Measurements from ENCODE around the gene KCNMB2. TPM values are rescaled to one million over a fixed set of nuclear protein-coding genes. Genes with fewer than 3 reads are reported as not detected.

KCNMB2 gene
- total RNA-seq, 1 donor = 1.1 TPM

GRCh38 chr3:178508443-178508825 lies 27.8 kb upstream of the KCNMB2 start:
- Histone ChIP-seq H3K4me3 (ENCODE audit: insufficient read depth, low read length) (no peak overlapping the region), H3K27ac (ENCODE audit: low read depth, low read length) (no peak overlapping the region), H3K4me1 (ENCODE audit: insufficient read depth, low read length) (no peaks in the 10 kb centered on the region), H3K9me3 (ENCODE audit: low read depth, low read length) (no peaks in the 10 kb centered on the region), H2AFZ (ENCODE audit: low read length) (no peak overlapping the region), H3K27me3 (ENCODE audit: insufficient read depth, low read length) (no peaks in the 10 kb centered on the region), H3K36me3 (ENCODE audit: insufficient read depth, low read length) (no peaks in the 10 kb centered on the region), H4K20me1 (ENCODE audit: insufficient read depth, low read length) (no peaks in the 10 kb centered on the region), H3K79me2 (ENCODE audit: insufficient read depth, low read length) (no peaks in the 10 kb centered on the region), H3K4me2 (ENCODE audit: insufficient read depth, low read length) (no peak overlapping the region)
- no peak for DNase-seq (ENCODE audit: insufficient read length, low spot score, missing footprints)
- TF ChIP-seq CTCF (IDR thresholded peaks at IDR 0.05; ENCODE audit: extremely low read depth, low read depth, low read length) = no peak

- no peaks in the 10 kb centered on the region for H3K4me1 ChIP-seq (ENCODE audit: insufficient read depth, low read length)
- H3K4me2 ChIP-seq (ENCODE audit: insufficient read depth, low read length) = no peak overlapping the region
- no peak overlapping the region for H3K27ac ChIP-seq (ENCODE audit: low read depth, low read length)
- no peaks in the 10 kb centered on the region for H4K20me1 ChIP-seq (ENCODE audit: insufficient read depth, low read length)
- TF ChIP-seq CTCF (IDR thresholded peaks at IDR 0.05; ENCODE audit: extremely low read depth, low read depth, low read length) = no peak
- no peak for DNase-seq (ENCODE audit: insufficient read length, low spot score, missing footprints)
- no peaks in the 10 kb centered on the region for H3K27me3 ChIP-seq (ENCODE audit: insufficient read depth, low read length)
- no peak overlapping the region for H3K4me3 ChIP-seq (ENCODE audit: insufficient read depth, low read length)
- H3K79me2 ChIP-seq (ENCODE audit: insufficient read depth, low read length) = no peaks in the 10 kb centered on the region
- H3K9me3 ChIP-seq (ENCODE audit: low read depth, low read length) = no peaks in the 10 kb centered on the region
- H2AFZ ChIP-seq (ENCODE audit: low read length) = no peak overlapping the region
- no peaks in the 10 kb centered on the region for H3K36me3 ChIP-seq (ENCODE audit: insufficient read depth, low read length)
Observed at GRCh38 chr3:178510496-178510895, 25.7 kb upstream of the KCNMB2 start.

GRCh38 chr3:178512647-178513046 lies 23.6 kb upstream of the KCNMB2 start:
- Histone ChIP-seq H3K79me2 (ENCODE audit: insufficient read depth, low read length) (no peaks in the 10 kb centered on the region), H3K4me1 (ENCODE audit: insufficient read depth, low read length) (no peaks in the 10 kb centered on the region), H4K20me1 (ENCODE audit: insufficient read depth, low read length) (no peaks in the 10 kb centered on the region), H3K9me3 (ENCODE audit: low read depth, low read length) (no peaks in the 10 kb centered on the region), H3K36me3 (ENCODE audit: insufficient read depth, low read length) (no peaks in the 10 kb centered on the region), H2AFZ (ENCODE audit: low read length) (no peak overlapping the region), H3K4me3 (ENCODE audit: insufficient read depth, low read length) (no peak overlapping the region), H3K27ac (ENCODE audit: low read depth, low read length) (no peak overlapping the region), H3K4me2 (ENCODE audit: insufficient read depth, low read length) (no peak overlapping the region), H3K27me3 (ENCODE audit: insufficient read depth, low read length) (no peaks in the 10 kb centered on the region)
- DNase-seq (ENCODE audit: insufficient read length, low spot score, missing footprints) = no peak
- no peak for TF ChIP-seq CTCF (IDR thresholded peaks at IDR 0.05; ENCODE audit: extremely low read depth, low read depth, low read length)

- DNase-seq (ENCODE audit: insufficient read length, low spot score, missing footprints) = no peak
Observed at GRCh38 chr3:178513546-178514380, 22.5 kb upstream of the KCNMB2 start.

More at GRCh38 chr3:178513546-178514380, 22.5 kb upstream of the KCNMB2 start:
- Histone ChIP-seq H3K4me3 (ENCODE audit: insufficient read depth, low read length) (no peak overlapping the region), H4K20me1 (ENCODE audit: insufficient read depth, low read length) (no peaks in the 10 kb centered on the region), H3K36me3 (ENCODE audit: insufficient read depth, low read length) (no peaks in the 10 kb centered on the region), H3K27ac (ENCODE audit: low read depth, low read length) (no peak overlapping the region), H2AFZ (ENCODE audit: low read length) (no peak overlapping the region), H3K9me3 (ENCODE audit: low read depth, low read length) (no peaks in the 10 kb centered on the region), H3K4me2 (ENCODE audit: insufficient read depth, low read length) (no peak overlapping the region), H3K27me3 (ENCODE audit: insufficient read depth, low read length) (no peaks in the 10 kb centered on the region), H3K4me1 (ENCODE audit: insufficient read depth, low read length) (no peaks in the 10 kb centered on the region), H3K79me2 (ENCODE audit: insufficient read depth, low read length) (no peaks in the 10 kb centered on the region)
- no peak for TF ChIP-seq CTCF (IDR thresholded peaks at IDR 0.05; ENCODE audit: extremely low read depth, low read depth, low read length)
